Esophagus (tissue), 2 donors: ENCODE measurements around the gene CCDC144A. TPM values are rescaled to one million over a fixed set of nuclear protein-coding genes. Genes with fewer than 3 reads are reported as not detected.
"Not testable (repeated sequence)": the region's sequence is repeated elsewhere in the genome, so short reads cannot be mapped to it uniquely, and the experiment has no call there.

Experiments
- H3K27ac ChIP-seq, 2 donors: one replicate each; pipeline ENCODE4 v1.5.1; 2013; ENCODE audit warnings: low read depth in 2 of 2, mild to moderate bottlenecking in 2 of 2, inconsistent platforms in 1 of 2, low read length in 1 of 2, moderate library complexity in 1 of 2
- H3K27me3 ChIP-seq, 2 donors: one replicate each; pipeline ENCODE4 v1.6.1; 2013; ENCODE audit warnings: low read length in 2 of 2, control low read depth in 1 of 2, mild to moderate bottlenecking in 1 of 2; ENCODE audit not compliant: insufficient read depth in 2 of 2, control insufficient read depth in 1 of 2
- H3K36me3 ChIP-seq, 2 donors: one replicate each; pipeline ENCODE4 v1.6.1; 2013; ENCODE audit warnings: low read length in 1 of 2; ENCODE audit not compliant: control insufficient read depth in 2 of 2, insufficient read depth in 2 of 2
- H3K4me1 ChIP-seq, 2 donors: one replicate each; pipeline ENCODE4 v1.6.1; 2013; ENCODE audit warnings: low read length in 1 of 2; ENCODE audit not compliant: control insufficient read depth in 2 of 2, insufficient read depth in 2 of 2
- H3K4me3 ChIP-seq, 2 donors: one replicate each; pipeline ENCODE4 v1.5.1; 2013; ENCODE audit warnings: low read length in 2 of 2, mild to moderate bottlenecking in 2 of 2, low read depth in 1 of 2, moderate library complexity in 1 of 2
- H3K9me3 ChIP-seq, 2 donors: one replicate each; pipeline ENCODE4 v1.6.1; 2013; ENCODE audit warnings: mild to moderate bottlenecking in 2 of 2, low read depth in 1 of 2, low read length in 1 of 2, moderate library complexity in 1 of 2; ENCODE audit not compliant: control insufficient read depth in 2 of 2, insufficient read depth in 1 of 2
- whole genome bisulfite sequencing, 2 donors: extraction: QIAGEN DNeasy Blood & Tissue Kit; methylation state at CpG; one replicate each; pipeline ENCODE4 v1.1.7; 2013; 5-methylcytosine and 5-hydroxymethylcytosine counted together
- polyA plus RNA-seq, 2 donors: library from polyadenylated mRNA; stranded (reverse); fragments of 200-250 nt; gene quantifications; one replicate each; pipeline ENCODE4 v1.2.3, GENCODE V29; 2013
- donor health status: healthy with polysubstance abuse.
- donor health status: Bipolar disorder and iron deficiency.

CCDC144A gene
- polyA plus RNA-seq, 2 donors: 0.29 to 0.43 TPM

- WGBS, 2 donors: 65% methylated on average over 3 of the region's 3 CpGs
- not testable (repeated sequence) for H3K9me3 ChIP-seq, H3K4me1 ChIP-seq, H3K27ac ChIP-seq, H3K4me3 ChIP-seq, H3K36me3 ChIP-seq, H3K27me3 ChIP-seq
Observed at GRCh38 chr17:16750515-16750914, 60.5 kb downstream of the CCDC144A start.

GRCh38 chr17:16751224-16751923 lies 61.3 kb downstream of the CCDC144A start:
- H3K36me3 ChIP-seq, H3K27ac ChIP-seq, H3K9me3 ChIP-seq, H3K4me1 ChIP-seq, H3K27me3 ChIP-seq, H3K4me3 ChIP-seq: not testable (repeated sequence)
- 26 to 31% methylated on average over 8 to 10 of the region's 10 CpGs for WGBS, 2 donors

GRCh38 chr17:16751924-16752287 lies 61.9 kb downstream of the CCDC144A start:
- H3K9me3 ChIP-seq, H3K36me3 ChIP-seq, H3K27me3 ChIP-seq, H3K27ac ChIP-seq, H3K4me3 ChIP-seq, H3K4me1 ChIP-seq: not testable (repeated sequence)
- 93 to 98% methylated on average over 5 to 10 of the region's 10 CpGs for WGBS, 2 donors

GRCh38 chr17:16757520-16757919 lies 67.5 kb downstream of the CCDC144A start:
- H3K36me3 ChIP-seq, H3K27ac ChIP-seq, H3K27me3 ChIP-seq, H3K4me1 ChIP-seq, H3K9me3 ChIP-seq, H3K4me3 ChIP-seq: not testable (repeated sequence)
- 92% methylated on average over 3 of the region's 3 CpGs for WGBS, 2 donors

GRCh38 chr17:16758177-16758576 lies 68.1 kb downstream of the CCDC144A start:
- not testable (repeated sequence) for H3K9me3 ChIP-seq, H3K4me1 ChIP-seq, H3K4me3 ChIP-seq, H3K27ac ChIP-seq, H3K36me3 ChIP-seq, H3K27me3 ChIP-seq
- WGBS, 2 donors: 84 to 88% methylated on average over 3 of the region's 3 CpGs

- H3K4me3 ChIP-seq: not testable (repeated sequence)
- 40 to 93% methylated on average over 1 to 2 of the region's 2 CpGs for WGBS, 2 donors
Observed at GRCh38 chr17:16768290-16769175, 78.5 kb downstream of the CCDC144A start.

GRCh38 chr17:16772394-16773145 lies 82.5 kb downstream of the CCDC144A start:
- H3K4me1 ChIP-seq, H3K27ac ChIP-seq, H3K9me3 ChIP-seq, H3K4me3 ChIP-seq, H3K27me3 ChIP-seq, H3K36me3 ChIP-seq: not testable (repeated sequence)
- WGBS, 2 donors: 61 to 65% methylated on average over 2 of the region's 4 CpGs

More at GRCh38 chr17:16768290-16769175, 78.5 kb downstream of the CCDC144A start:
- H3K36me3 ChIP-seq, H3K27me3 ChIP-seq, H3K9me3 ChIP-seq, H3K4me1 ChIP-seq, H3K27ac ChIP-seq: not testable (repeated sequence)

- WGBS, 2 donors: no CpG with 5 or more reads among the region's 2 CpGs
- not testable (repeated sequence) for H3K27me3 ChIP-seq, H3K36me3 ChIP-seq, H3K4me3 ChIP-seq, H3K27ac ChIP-seq, H3K9me3 ChIP-seq, H3K4me1 ChIP-seq
Observed at GRCh38 chr17:16773146-16773522, 83.1 kb downstream of the CCDC144A start.

GRCh38 chr17:16787851-16788250 lies 97.8 kb downstream of the CCDC144A start:
- not testable (repeated sequence) for H3K4me3 ChIP-seq, H3K4me1 ChIP-seq, H3K27ac ChIP-seq, H3K36me3 ChIP-seq, H3K27me3 ChIP-seq, H3K9me3 ChIP-seq
- 69 to 73% methylated on average over 5 of the region's 5 CpGs for WGBS, 2 donors
